ENCODE measurements around the gene SLC25A25. TPM values are rescaled to one million over a fixed set of nuclear protein-coding genes. Genes with fewer than 3 reads are reported as not detected.

SLC25A25 gene
- total RNA-seq, 1 donor = 20.2 TPM

GRCh38 chr9:128122809-128123175, 54.8 kb downstream of the SLC25A25 start:
- no peak for TF ChIP-seq CTCF (IDR thresholded peaks at IDR 0.05; ENCODE audit: insufficient read depth, low read length)
- no peak for DNase-seq (ENCODE audit: low read depth)
- no peak overlapping the region for H3K4me3 ChIP-seq (ENCODE audit: low read depth, low read length)

DNA sequence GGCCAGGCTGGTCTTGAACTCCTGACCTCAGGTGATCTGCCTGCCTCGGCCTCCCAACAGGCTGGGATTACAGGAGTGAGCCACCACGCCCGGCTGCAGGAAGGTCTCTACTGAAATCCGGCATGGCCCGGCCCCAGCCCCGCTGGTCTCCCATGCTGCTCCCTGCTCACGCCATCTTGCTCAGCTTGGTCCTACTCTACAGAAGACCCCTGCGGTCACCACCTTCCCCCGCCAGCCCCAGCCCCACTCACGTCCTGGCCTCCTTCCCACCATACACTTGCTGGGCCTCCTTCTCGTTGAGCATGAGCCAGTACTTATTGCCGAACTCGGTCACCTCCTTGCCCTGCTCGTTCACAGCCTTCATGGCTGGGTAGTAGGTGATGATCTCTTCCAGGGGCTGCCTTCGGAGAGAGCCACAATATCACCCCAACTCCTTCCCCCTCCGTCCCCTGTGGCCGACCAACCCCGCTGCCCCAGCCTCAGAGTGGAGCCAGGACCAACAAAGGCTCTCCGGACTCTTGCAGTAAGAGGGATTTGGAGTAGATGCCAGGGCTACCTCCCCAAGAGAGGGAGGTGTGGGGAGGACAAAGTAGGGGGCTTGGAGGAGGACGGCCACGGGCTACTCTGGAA, 55.5 kb downstream of the SLC25A25 start:
- TF ChIP-seq CTCF (IDR thresholded peaks at IDR 0.05; ENCODE audit: insufficient read depth, low read length) = no peak
- DNase-seq (ENCODE audit: low read depth) = no peak
- H3K4me3 ChIP-seq (ENCODE audit: low read depth, low read length) = no peak overlapping the region

GRCh38 chr9:128124451-128124850, 56.4 kb downstream of the SLC25A25 start:
- no peak for TF ChIP-seq CTCF (IDR thresholded peaks at IDR 0.05; ENCODE audit: insufficient read depth, low read length)
- H3K4me3 ChIP-seq (ENCODE audit: low read depth, low read length) = no peak overlapping the region
- no peak for DNase-seq (ENCODE audit: low read depth)

- peak; percentile 57 for DNase-seq (ENCODE audit: low read depth)
- H3K4me3 ChIP-seq (ENCODE audit: low read depth, low read length) = no peak overlapping the region
- TF ChIP-seq CTCF (IDR thresholded peaks at IDR 0.05; ENCODE audit: insufficient read depth, low read length) = peak; percentile 72
Observed at GRCh38 chr9:128124873-128125579, 57.0 kb downstream of the SLC25A25 start.

GRCh38 chr9:128125580-128126354, 57.7 kb downstream of the SLC25A25 start:
- peak; percentile 28 for DNase-seq (ENCODE audit: low read depth)
- H3K4me3 ChIP-seq (ENCODE audit: low read depth, low read length) = peak overlapping the region; percentile 48

DNA sequence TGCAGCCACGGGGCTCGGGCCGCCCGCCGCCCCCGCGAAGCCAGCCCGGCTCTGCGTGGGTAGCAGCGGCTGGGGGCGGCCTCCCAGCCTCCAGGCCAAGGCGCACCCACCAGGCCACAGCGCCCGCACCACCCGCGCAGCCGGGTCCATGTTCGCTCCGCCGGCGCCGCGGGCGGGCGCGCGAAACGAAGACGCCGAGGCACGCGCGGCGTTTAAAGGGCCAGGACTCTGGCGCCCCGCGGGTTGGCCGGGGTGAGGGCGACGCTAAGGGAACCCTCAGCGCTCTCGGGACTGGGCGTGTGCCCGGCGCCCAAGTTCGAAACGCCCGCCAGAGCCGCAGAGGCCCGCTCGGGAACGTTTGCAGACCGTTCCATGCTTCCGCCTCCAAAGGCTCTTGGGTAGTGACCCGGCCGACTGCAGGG, 59.5 kb downstream of the SLC25A25 start, which contains the start of gene PTGES2:
PTGES2 (minus strand) TSS at position 162 of the 422 bp plus-strand sequence; CDS start at position 150, 12 bp downstream.
- TF ChIP-seq CTCF (IDR thresholded peaks at IDR 0.05; ENCODE audit: insufficient read depth, low read length) = no peak
- DNase-seq (ENCODE audit: low read depth) = peak; percentile 83
- H3K4me3 ChIP-seq (ENCODE audit: low read depth, low read length) = peak within 1 kb of the TSS; percentile 94

More at GRCh38 chr9:128125580-128126354, 57.7 kb downstream of the SLC25A25 start:
- no peak for TF ChIP-seq CTCF (IDR thresholded peaks at IDR 0.05; ENCODE audit: insufficient read depth, low read length)
